GM19351 (cell line): ENCODE measurements around the gene NCKAP5.
A peak's percentile ranks its signal among the peaks of the same experiment; 100 is the strongest.

Source experiments
- ATAC-seq: cut with Tn5 transposase; IDR thresholded peaks from one replicate; pipeline ENCODE4 v1.9.1; 2021; ENCODE audit warnings: mild to moderate bottlenecking, moderate library complexity; ENCODE audit not compliant: unreplicated experiment

Gene NCKAP5

DNA sequence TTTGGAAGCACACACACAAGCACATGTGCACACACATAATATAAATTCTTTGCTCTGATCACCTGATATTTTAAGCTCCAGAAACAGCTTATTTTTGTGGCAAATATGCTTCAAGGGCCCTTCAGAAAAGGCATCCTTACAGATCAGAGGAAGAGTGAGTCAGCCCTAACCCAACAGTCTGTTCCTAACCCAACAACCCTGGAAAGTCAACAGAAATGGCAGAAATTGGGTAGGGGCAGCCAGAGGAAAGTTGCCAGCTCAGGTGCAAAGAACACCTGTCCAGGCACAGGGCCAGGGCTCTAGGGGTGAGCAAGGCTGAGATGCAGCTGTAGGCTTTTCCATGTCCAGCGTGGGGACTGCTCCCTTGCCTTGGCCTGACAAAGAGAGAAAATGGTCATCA is 6.4 kb upstream of the NCKAP5 start:
- no peak for ATAC-seq

DNA sequence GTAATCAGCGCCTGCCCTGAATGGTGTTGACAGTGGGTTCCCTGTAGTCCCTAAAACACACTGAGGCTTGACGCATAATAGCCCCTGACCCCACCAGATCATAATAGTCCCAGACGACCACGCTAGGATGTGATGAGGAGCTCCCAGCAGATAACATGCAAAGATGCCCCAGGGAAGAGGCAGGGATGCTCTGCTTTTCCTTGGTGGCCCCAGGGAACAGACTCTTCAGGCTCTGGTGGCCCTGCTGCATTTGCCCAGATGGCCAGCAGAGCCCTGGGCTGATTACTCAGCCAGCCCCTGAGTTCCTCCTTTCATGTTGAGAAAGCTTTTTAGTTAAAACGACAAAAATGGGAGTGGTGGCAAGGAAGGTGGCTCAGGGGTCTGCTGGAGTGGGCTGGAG is 5.9 kb upstream of the NCKAP5 start:
- no peak for ATAC-seq

DNA sequence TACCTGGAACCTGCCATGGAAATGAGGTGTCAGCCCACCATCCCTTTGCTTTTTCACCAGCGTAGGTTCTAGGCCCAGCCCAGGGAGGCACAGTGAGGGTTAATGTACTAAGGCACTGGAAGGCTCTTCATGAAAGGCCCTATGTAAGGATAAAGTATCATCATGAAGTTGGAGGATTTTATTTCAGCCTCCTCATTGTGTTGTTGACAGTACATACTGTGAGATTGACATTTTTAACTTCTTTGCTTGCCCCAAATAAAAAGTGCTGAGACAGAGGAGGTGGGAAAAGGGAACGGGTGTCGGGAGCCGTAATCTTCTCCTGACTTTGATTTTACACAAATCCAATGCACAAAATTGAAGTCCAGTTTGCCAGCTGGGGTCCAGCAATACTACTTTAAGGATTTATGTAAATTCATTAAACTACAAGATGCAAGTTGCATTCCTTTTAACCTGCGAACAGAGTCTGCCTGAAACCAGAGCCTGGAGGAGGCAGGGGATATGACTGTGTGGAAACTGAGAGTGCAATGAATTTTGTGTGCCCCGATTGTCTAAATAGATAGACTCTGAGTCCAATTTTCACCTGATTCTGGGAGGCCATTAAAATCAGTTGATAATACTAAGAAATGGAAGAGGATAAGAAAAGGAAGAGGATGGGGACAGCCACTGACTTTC is 5.4 kb upstream of the NCKAP5 start:
- ATAC-seq, result no peak

DNA sequence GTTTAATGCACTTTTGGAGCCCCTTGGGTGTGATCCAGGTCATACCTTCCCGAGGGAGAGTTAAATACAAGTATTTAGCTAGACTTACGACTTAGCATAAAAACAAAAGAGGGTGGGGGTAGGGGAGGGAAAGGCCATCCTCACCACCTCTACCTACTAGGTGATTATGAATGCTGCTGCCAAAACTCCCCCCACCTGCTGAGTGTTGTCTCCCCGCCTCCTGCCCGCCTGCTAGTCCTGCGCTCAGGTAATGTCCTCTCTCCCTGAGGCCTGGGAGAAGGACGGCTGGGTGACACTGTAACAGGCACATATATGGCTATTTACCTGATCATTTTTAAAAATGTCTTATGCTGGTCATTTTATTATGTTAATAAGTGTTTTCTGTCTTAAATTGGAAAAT is 3.0 kb upstream of the NCKAP5 start:
- no peak for ATAC-seq

DNA sequence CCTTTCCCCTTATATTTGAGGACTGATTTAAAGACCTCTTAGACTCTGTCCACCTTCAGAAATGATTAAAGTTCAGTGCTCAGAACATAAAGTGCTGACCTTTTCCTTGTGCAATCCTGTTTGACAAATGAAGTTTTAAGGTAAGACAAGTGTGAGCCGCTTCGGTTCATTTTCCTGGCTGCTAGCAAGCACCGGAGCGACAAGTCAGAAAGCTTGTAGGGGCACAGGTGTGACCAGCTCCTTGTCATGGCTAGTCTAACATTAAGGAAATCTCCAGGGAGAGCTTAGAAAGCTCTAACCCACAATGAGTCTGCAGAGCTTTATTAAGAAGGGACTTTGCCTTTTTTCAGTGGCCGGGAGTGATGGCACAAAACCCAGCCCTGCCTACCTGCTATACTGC is 2.3 kb upstream of the NCKAP5 start:
- no peak for ATAC-seq

DNA sequence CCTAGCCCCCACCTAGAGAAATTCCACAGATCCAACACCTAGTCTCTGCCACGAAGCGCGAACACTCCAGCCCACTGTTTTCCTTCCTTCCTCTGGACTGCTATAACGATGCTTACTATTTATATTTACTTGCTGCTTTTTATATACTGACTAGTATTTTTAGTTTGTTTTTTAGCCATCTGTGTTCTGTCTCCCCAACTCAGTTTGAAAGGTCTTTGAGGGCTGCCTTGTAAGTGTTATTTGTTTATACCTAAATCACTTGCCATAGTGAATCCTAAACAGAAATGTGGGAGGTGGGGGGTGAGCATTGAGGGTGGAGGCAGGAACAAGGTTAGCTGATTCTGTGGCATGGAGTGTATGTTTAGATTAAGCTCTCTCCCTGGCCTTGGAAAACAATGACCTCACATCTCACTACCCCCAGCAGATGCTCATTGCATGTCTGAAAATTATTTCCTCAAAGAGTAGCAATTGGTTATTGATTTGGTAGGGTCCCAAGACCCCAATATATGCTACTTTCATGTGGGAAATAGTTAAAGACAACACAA is 1.1 kb upstream of the NCKAP5 start:
- no peak for ATAC-seq

DNA sequence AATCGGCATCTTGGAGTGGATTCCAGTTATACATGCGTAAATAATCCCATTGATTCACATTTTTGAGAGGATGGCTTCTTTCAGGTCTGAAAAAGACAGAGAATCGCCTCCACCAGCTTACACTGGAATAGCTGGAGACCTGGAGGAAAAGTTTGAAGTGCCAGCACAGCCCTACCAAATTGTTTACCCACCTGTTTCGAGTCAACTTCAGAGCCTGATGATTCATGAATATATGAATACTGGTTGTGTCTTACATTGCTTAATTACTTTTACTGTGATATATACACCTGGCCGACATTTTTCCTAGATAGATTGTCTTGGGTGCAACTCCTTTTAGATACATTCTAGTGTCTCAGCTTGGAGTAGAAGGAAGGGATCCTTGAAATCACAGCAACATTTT is 335 bp upstream of the NCKAP5 start:
- no peak for ATAC-seq

DNA sequence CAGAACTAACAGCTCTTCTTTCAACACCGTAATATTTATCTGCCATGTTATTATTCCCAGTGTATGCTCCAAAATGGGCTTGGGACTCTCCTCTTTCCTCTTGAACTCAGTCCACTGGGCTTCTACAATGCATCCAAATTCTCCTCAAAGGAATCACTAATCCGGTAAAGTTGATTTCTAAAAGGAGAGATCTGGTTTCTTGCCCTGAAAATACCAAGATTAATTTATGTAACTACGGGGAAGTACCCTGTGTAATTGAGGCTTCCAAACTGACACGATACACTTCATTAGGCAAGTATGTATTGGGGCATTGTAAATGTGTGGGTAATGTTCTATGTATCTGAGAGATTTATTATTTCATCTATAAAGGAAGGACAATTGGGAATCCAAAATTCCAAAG is 5.7 kb downstream of the NCKAP5 start:
- ATAC-seq, result no peak

DNA sequence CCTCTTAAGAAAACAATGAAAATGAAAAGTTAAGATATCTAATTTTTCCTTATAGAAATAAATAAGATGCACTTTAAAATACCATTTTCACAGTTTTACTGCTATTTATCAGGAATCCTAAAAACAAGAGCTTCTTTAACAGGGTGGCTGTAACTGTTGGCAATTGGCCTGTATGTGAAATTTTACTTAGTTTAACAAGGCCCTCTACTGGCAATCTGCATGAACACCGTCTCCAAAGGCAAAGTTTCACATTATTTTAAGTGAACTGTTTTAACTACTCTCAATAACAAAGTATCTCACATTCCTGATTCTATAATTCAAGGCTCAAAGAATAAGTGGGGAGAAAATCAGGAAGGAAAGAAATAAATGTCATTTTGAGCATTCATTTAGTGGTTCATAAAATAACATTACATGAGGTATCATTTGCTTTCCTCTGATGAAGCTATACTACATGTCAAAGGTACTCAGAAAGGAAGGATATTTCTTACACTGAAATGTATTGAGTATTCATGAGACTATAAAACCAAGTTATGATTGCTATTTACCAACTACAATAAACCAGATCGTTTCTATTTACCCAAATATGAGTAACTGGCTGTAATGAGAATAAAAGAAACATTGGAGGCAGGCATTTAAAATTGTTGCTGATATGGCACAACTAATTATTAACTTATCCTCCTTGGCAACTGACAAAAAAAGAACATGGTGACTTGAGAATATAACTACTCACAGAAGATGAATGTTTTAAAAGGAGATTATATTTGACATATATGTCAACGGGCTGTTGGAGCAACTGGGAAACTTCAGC is 7.0 kb downstream of the NCKAP5 start:
- peak; percentile 78 for ATAC-seq

DNA sequence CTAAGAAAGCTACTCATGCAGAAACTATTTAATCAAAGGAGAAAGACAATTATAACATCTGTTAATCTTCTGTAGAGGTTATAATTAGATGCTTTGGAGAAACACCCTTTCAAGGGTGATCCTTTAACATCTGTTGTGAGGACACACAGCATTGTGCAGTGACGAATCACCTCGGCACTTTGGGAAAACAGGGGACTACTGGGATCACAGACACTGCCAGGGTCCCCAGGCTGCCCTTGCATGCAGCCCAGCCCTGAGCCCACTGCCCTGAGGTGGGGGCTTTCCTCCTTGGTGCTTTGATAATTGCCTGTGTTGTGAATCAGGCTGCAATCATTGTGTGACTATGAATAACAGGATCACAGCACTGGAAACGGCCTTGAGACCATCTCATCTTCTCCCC is 10.6 kb downstream of the NCKAP5 start:
- ATAC-seq, result no peak

DNA sequence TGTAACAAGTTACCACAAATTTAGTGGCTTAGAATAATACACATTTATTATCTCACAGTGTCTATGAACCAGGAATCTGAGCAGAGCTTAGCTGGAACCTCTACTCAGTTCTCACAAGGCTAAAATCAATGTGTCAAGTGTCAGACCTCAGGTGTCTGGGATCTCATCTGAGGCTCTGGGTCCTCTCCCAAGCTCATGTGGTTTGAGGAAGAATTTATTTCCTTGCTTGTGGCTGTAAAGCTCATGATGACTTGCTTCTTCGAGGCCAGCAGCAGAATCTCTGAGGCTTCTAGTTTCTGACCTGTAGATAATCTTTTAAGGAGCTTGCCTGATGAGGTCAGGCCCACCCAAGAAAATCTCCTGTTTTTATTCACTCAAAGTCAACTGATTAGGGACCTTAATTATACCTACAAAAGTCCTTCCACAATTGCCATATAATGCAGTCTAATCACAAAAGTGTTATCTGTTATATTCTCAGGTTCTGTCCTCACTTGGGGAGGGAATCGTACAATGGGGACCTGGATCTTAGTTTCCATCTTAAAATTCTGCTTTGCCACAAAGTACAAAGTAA is 14.3 kb downstream of the NCKAP5 start:
- ATAC-seq, result no peak

DNA sequence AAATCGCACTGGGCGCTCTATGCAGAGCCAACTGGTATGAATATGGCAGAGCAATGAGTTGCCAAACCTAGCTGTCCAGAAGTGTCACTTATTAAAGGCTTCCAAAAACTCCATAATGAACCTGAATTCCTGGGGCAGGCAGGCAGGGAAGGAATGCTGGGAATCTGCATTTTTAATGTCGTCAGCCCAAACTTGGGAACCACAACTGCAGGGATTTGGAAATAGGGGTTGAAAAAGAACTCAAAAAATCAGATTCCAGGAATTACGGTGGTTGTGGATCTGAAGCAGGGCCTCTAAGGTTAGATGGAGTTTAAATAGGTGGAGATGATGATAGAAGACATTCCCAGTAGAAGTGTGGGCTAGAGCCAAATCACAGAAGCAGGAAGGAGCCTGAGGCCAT is 15.0 kb downstream of the NCKAP5 start:
- ATAC-seq, result no peak

DNA sequence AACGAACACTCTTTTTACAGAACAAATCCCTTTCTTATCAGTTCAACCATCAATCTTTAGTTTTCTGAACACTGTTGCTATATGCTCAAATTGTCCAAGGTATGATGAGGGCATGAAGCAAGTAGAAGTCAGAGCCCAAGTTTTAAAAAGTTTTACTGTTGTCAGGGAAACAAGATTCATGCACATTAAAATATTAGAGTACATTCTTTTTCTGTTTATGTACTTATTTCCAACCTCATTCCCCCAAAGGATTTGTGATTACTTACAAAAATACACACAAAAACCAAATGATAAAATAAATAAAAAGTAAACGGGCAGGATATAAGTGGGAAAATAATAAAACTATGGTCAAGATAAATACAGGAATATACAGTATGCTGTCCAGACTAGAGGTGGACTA is 15.4 kb downstream of the NCKAP5 start:
- ATAC-seq, result no peak

DNA sequence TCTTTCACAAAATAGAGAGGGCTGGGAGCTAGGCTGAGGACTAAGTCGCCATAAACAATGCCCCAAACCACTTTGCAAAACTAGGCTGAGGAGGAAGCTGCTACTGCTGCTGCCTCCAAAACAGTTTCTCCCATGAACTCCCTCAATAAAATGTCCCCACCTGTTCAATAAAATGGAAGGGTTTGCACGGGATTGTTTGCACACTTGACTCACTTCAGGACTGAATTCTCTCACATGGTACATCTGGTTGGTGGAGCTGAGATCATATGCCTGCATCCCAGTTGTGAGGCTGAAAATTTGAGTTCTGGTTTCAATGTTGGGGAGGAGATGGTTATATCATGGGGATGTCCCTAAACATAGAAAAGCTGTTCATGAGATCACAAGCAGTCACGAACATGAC is 26.5 kb downstream of the NCKAP5 start:
- no peak for ATAC-seq

DNA sequence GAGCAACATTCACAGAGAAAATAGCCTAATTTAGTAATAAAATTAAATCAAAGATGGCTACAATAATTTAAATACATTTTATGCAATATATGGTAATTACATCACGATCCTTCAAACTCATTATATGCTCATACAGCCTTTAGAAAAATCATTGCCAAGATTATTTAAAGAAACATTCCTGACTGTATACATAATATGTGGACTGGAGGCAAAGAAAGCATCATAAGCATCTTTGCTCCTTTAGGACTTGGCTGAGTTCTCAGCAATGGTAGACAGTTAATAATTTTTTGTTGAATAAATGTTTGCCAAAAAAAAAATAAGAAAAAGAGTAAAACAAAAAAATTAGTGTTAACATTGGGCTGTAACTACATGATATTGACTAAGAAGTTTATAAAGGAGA is 26.9 kb downstream of the NCKAP5 start:
- no peak for ATAC-seq

DNA sequence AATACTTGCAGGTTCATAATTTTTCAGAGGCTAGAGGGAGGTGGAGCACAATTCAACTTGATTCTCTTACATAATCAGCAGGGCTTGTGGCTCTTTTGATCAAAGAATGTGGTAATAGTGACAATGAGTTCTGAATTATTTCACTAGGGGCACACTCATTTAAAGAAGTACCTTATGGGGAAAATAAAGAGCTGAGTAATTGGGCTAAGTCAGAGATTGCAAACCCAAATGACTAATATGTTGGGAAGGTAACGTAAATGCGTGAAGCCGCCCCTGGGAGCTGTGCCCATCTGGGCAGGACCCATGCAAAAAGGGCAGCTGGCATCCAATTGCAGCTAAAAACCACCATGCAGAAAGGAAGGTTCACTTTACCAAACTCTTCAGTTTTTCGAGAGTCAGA is 35.3 kb downstream of the NCKAP5 start:
- ATAC-seq, result no peak

DNA sequence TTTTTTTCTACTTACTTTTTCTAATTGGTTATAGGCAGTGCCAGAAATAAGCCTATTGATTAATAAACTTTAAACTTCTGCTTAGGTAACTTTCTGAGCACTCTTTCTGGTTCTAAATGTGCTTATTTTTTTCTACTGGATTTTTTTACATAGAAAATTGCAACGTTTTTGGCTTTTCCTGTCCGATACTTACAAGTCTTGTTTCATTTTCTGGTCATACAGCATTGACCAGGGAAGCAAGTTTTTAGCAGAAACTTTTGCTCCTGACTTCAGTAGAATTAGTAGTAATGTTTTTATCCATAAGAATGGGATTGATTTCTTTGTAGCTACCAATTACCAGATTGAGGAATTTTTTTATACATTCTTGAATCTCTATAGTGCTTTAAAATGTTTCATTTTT is 36.9 kb downstream of the NCKAP5 start:
- ATAC-seq, result no peak

DNA sequence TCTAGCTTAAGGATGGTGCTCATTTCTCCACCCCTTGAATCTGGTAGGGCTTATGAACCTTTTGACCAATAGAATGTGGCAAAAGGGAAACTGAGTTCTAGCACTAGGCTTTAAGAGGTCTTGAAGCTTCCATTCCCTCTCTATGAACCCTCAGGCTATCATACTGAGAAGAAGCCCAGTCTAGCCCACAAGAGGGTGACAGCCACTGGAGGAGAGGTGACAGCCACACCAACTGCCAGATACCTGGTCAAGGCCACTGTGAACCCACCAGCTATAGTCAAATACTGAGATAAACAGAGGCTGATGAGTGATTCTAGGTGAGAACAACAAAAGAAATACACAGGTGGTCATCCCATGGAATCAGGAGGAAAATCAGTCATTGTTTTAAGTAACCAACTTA is 37.6 kb downstream of the NCKAP5 start:
- no peak for ATAC-seq

DNA sequence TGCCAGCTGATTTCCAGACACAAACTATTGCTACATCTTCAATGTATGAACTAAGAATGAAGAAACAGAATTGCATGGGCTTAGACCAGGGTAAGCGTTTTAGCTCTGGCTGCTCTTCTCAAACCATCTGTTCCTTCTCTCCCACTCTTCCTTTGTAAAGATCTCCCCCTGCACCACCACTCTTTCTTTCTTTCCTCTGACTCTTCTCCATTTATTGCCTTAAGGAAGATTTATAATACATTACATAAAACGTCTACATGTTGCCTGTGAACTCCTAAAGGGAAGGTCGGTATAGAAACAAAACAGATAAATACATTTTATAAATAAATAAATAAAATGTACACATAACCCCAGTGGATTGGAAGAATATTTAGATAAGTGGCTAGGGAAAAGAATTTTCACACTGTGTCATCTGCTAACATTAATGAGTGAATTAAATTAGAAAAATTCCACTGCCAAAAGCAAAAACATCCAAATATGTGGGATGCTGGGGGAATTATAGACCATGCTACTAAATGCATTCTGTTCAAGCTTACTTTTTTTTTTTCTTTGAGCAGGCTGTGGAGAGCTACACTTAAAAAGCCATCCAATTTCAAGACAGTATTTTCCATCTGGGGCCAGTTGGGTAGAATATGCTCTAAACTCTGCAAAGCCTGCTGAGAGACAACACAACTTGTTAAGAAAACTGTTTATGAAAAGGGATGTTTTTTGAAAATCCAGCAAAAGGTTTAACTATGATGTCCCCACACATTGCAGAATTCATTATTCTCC is 41.5 kb downstream of the NCKAP5 start:
- no peak for ATAC-seq

DNA sequence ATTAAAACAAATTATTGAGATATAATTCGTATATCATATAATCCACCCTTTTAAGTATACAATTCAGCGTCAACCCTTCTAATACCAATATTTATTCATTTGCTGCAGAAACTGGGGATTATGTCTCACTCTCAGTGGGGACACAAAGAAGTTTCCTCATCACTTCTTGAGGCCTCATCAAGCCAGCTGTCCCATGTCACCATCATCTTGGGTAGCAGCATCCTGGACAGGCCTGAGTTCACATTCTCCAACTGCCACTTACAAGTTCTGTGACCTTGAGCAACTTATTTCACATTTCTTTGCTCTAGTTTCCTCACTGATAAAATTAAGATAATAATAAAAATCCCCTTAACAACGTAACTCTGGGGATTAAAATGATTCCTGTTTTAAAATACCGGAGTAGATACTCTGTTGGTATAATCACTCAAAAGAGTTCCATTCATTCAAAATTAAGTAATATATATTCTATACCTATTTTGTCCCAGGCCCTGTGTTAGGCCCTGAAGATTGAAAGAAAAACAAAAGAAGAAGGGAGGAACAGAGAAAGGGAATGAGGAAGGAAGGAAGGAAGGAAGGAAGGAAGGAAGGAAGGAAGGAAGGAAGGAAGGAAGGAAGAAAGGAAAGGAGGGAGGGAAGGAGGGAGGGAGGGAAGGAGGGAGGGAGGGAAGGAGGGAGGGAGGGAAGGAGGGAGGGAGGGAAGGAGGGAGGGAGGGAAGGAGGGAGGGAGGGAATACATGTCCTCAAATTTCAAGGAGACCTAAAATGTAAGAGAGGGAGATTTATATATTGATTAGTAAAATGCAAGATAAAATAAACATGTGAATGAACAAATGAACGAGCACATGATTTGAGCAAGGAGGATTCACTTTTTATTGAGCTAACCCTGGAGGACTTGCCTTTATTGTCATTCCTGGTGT is 42.4 kb downstream of the NCKAP5 start:
- no peak for ATAC-seq
